ENCODE measurements around the gene IL2RA.

IL2RA gene

GRCh38 chr10:6050801-6051445, 11.2 kb downstream of the IL2RA start:
- DNase-seq (ENCODE audit: low read depth): peak; percentile 82
- H3K4me3 ChIP-seq (ENCODE audit: low read depth, low read length): peak overlapping the region; percentile 38
- TF ChIP-seq CTCF (IDR thresholded peaks at IDR 0.05; ENCODE audit: low read depth, low read length, missing control alignments): peak; percentile 27

DNA sequence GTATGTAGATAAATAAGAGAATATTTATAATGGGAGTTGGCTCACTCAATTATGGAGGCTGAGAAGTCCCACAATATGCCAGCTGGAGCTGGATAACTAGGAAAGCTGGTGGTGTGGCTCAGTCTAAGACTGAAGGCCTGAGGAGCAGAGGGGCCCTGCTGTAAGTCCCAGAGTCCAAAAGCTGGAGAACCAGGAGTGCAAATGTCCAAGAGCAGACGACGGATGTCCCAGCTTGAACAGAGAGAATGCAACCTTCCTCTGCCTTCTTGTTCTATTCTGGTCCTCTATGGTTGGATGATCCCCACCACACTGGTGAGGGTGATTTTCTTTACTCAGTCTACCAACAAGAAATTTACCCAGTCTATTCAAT, 13.2 kb downstream of the IL2RA start:
- H3K4me3 ChIP-seq (ENCODE audit: low read depth, low read length): no peak overlapping the region
- no peak for TF ChIP-seq CTCF (IDR thresholded peaks at IDR 0.05; ENCODE audit: low read depth, low read length, missing control alignments)
- no peak for DNase-seq (ENCODE audit: low read depth)

- no peak overlapping the region for H3K4me3 ChIP-seq (ENCODE audit: low read depth, low read length)
- no peak for TF ChIP-seq CTCF (IDR thresholded peaks at IDR 0.05; ENCODE audit: low read depth, low read length, missing control alignments)
- DNase-seq (ENCODE audit: low read depth): no peak
Measured at GRCh38 chr10:6048281-6049030, 13.7 kb downstream of the IL2RA start.

DNA sequence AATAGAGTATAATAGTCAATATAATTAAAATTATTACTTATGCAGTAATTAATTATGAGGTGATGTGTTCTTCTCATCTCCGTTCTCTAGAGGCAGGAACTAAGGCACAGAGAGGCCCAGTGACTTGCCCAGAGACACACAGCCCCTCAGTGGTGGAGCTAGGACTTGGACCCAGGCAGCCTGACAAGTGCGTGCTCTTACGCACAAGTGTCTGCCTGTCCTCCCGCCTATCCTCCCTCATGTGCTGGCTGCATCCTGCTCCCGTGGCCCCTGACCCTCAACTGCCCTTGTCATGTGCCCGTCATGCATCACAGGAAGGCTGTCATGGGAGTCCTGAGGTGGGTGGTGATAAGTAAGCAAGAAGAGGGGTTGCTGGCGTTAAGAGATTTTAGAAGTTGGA, 14.3 kb downstream of the IL2RA start:
- DNase-seq (ENCODE audit: low read depth): no peak
- no peak for TF ChIP-seq CTCF (IDR thresholded peaks at IDR 0.05; ENCODE audit: low read depth, low read length, missing control alignments)

DNA sequence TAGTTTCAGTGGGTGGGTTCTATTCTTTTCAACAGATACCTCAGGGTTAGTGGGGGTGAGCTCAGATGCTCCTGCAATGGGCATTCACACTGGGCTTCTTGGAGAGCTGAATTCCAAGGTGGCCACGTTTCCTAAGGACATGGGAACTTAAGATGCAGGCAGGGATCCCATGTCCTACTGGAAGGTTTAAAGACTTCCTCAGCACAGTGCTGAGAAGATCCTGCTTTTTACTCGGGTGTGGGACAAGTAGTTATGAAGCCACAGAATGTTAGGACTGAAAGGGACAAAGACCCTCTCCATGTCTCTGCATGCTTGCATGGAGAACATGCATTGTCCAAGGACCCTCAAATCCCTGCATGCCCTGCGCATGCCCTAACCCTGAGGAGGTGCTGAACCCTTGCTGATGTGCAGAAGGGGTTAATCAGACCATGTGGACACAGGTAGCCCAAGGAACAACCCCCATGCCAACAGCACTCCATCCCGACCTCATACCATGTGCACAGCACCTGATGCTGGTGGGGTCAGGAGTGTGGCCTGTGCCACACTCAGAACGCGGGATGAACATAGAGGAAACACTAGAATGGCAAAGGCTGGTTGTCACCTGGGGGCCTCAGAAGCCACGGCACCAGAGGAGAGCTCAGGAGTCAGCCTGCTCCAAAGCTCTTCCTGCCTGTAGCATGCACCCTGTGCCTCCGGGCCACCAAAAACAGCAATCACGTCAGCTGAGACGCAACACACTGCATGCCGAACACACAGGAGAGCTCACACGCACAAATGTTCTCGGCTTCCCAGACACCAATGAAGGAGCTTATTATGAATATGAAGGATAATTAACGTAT, 15.2 kb downstream of the IL2RA start:
- no peak for TF ChIP-seq CTCF (IDR thresholded peaks at IDR 0.05; ENCODE audit: low read depth, low read length, missing control alignments)
- H3K4me3 ChIP-seq (ENCODE audit: low read depth, low read length): no peak overlapping the region
- no peak for DNase-seq (ENCODE audit: low read depth)

More for the DNA sequence above, 14.3 kb downstream of the IL2RA start:
- no peak overlapping the region for H3K4me3 ChIP-seq (ENCODE audit: low read depth, low read length)

DNA sequence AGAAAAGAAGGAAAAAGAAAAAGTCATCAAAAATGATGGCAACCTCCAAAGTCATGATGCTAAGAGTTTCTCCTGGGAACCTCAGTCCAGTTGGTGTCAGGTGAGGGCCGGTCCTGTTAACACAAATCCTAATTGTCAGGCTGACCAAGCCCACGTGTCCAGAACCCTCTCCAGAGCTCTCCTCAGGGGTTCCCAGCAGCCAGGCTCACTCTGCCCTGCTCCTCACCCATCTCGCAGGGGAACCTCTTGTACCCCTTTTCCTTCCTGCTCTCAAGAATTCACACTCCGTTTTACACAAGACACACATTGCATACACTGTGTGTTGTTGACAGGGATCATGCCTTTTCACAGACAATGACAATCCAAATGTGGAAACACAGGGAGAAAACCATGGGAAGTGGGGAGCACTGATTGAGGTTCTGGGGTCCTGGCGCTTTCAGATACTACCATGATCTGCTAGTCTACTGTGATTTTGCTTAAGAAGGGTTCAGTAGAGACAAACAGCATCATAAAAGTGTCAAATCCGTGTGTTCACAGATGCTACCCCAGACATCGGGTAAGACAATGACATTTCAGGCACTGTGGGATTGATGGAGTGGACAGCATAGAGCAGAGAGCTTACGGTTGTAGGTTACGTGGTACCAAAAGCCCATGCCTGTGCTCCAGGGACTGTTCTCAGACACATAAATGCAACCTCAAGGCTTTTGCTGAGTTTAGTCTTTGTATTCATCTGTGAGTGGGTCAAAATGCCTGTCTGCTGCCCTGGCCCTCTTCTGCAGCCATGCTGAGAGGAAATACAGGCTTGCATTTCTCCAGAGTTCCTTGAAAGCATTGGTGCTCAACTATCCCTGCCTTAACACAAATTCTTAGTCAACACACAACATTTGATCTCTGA, 16.0 kb downstream of the IL2RA start:
- no peak for DNase-seq (ENCODE audit: low read depth)
- no peak overlapping the region for H3K4me3 ChIP-seq (ENCODE audit: low read depth, low read length)
- no peak for TF ChIP-seq CTCF (IDR thresholded peaks at IDR 0.05; ENCODE audit: low read depth, low read length, missing control alignments)

Measured in GM12864 (cell line).